DND-41 (cell line): ENCODE results near the gene PDIA6.

ENCODE experiments used
- ATAC-seq: fragments of 200-7000 bp; cut with Tn5 transposase; 3 replicates; pipeline ENCODE4 v1.9.1; 2021; ENCODE audit warnings: low read depth; ENCODE audit not compliant: insufficient read depth
- DNase-seq: peaks from one replicate; pipeline ENCODE4 v3.0.0-alpha.2; 2020
- H2AFZ ChIP-seq: 2 replicates; pipeline ENCODE4 v1.6.0; 2012; ENCODE audit warnings: low read depth, low read length
- H3K27ac ChIP-seq: 2 replicates; pipeline ENCODE4 v1.5.1; 2012; ENCODE audit warnings: low read length, inconsistent platforms
- H3K27me3 ChIP-seq: fragments of 200-600 bp; sonication (generic); 2 replicates; pipeline ENCODE4 v1.6.0; 2012; ENCODE audit warnings: low read length, mild to moderate bottlenecking, inconsistent platforms; ENCODE audit not compliant: insufficient read depth, poor library complexity
- H3K36me3 ChIP-seq: 2 replicates; pipeline ENCODE4 v1.5.1; 2012; ENCODE audit warnings: low read length, inconsistent platforms; ENCODE audit not compliant: insufficient read depth
- H3K4me1 ChIP-seq: 2 replicates; pipeline ENCODE4 v1.5.1; 2012; ENCODE audit warnings: mild to moderate bottlenecking, low read length; ENCODE audit not compliant: insufficient read depth
- H3K4me2 ChIP-seq: 2 replicates; pipeline ENCODE4 v1.6.0; 2012; ENCODE audit warnings: mild to moderate bottlenecking, moderate library complexity, low read length, inconsistent platforms; ENCODE audit not compliant: insufficient read depth
- H3K4me3 ChIP-seq, 2 experiments: fragments of 200-600 bp in 1 of 2; shearing (Covaris generic) in 1 of 2; 2 replicates each; pipeline ENCODE4 v1.5.1; 2012 to 2016; ENCODE audit warnings: inconsistent platforms in 2 of 2, low read length in 2 of 2, mild to moderate bottlenecking in 2 of 2, low read depth in 1 of 2, moderate library complexity in 1 of 2
- H3K79me2 ChIP-seq: 2 replicates; pipeline ENCODE4 v1.6.0; 2012; ENCODE audit warnings: low read length, inconsistent platforms; ENCODE audit not compliant: insufficient read depth
- H3K9ac ChIP-seq: 2 replicates; pipeline ENCODE4 v1.6.0; 2012; ENCODE audit warnings: low read depth, mild to moderate bottlenecking, inconsistent platforms, low read length, moderate library complexity
- H3K9me3 ChIP-seq: 2 replicates; pipeline ENCODE4 v1.5.1; 2012; ENCODE audit warnings: low read length, moderate library complexity, mild to moderate bottlenecking, inconsistent platforms; ENCODE audit not compliant: insufficient read depth, severe bottlenecking
- H4K20me1 ChIP-seq: 2 replicates; pipeline ENCODE4 v1.6.0; 2012; ENCODE audit warnings: low read length; ENCODE audit not compliant: insufficient read depth
- CTCF ChIP-seq: IDR thresholded peaks from 2 replicates; pipeline ENCODE4 v1.5.1; 2012; ENCODE audit warnings: borderline replicate concordance, low read length, moderate library complexity, mild to moderate bottlenecking; ENCODE audit not compliant: poor library complexity, severe bottlenecking; ENCODE audit errors: extremely low read depth
- EZH2 ChIP-seq: IDR thresholded peaks from 3 replicates; pipeline ENCODE4 v1.6.1; 2012; ENCODE audit warnings: borderline replicate concordance, low read depth, mild to moderate bottlenecking, moderate library complexity, low read length, inconsistent platforms; ENCODE audit not compliant: severe bottlenecking

The PDIA6 gene

GRCh38 chr2:10839813-10840212 lies 27.2 kb upstream of the PDIA6 start:
- TF ChIP-seq CTCF = no peak
- TF ChIP-seq EZH2 = no peak
- no peaks in the 10 kb centered on the region for H3K4me1 ChIP-seq
- H3K4me3 ChIP-seq = no peak overlapping the region
- H3K4me2 ChIP-seq = no peak overlapping the region
- ATAC-seq = peak; percentile 69
- H3K27me3 ChIP-seq = peaks cover 2% of the 10 kb centered on the region
- no peaks in the 10 kb centered on the region for H3K36me3 ChIP-seq
- no peak overlapping the region for H3K9ac ChIP-seq
- H3K9me3 ChIP-seq = peaks cover 13% of the 10 kb centered on the region
- H4K20me1 ChIP-seq = no peaks in the 10 kb centered on the region
- no peak overlapping the region for H2AFZ ChIP-seq
- peak; percentile 47 for DNase-seq
- H3K79me2 ChIP-seq = no peaks in the 10 kb centered on the region
- H3K27ac ChIP-seq = no peak overlapping the region

GRCh38 chr2:10838734-10839133 lies 26.1 kb upstream of the PDIA6 start:
- no peaks in the 10 kb centered on the region for H4K20me1 ChIP-seq
- no peaks in the 10 kb centered on the region for H3K4me1 ChIP-seq
- ATAC-seq (no peak), DNase-seq (no peak)
- no peak overlapping the region for H3K4me2 ChIP-seq
- H3K27ac ChIP-seq = no peak overlapping the region
- no peak for TF ChIP-seq EZH2
- no peak for TF ChIP-seq CTCF
- H2AFZ ChIP-seq = no peak overlapping the region
- H3K9ac ChIP-seq = no peak overlapping the region
- no peaks in the 10 kb centered on the region for H3K36me3 ChIP-seq
- H3K9me3 ChIP-seq = peaks cover 13% of the 10 kb centered on the region
- peaks cover 2% of the 10 kb centered on the region for H3K27me3 ChIP-seq
- H3K4me3 ChIP-seq = no peak overlapping the region
- H3K79me2 ChIP-seq = no peaks in the 10 kb centered on the region

- DNase-seq = no peak
- no peak overlapping the region for H3K4me3 ChIP-seq
- H4K20me1 ChIP-seq = no peaks in the 10 kb centered on the region
- H3K79me2 ChIP-seq = no peaks in the 10 kb centered on the region
- no peak for ATAC-seq
- no peak overlapping the region for H2AFZ ChIP-seq
- peaks cover 13% of the 10 kb centered on the region for H3K9me3 ChIP-seq
- H3K4me2 ChIP-seq = no peak overlapping the region
- no peak overlapping the region for H3K9ac ChIP-seq
- H3K36me3 ChIP-seq = no peaks in the 10 kb centered on the region
- TF ChIP-seq EZH2 = no peak
- no peak for TF ChIP-seq CTCF
- H3K27me3 ChIP-seq = peaks cover 2% of the 10 kb centered on the region
- H3K4me1 ChIP-seq = no peaks in the 10 kb centered on the region
- no peak overlapping the region for H3K27ac ChIP-seq
These were observed 25.0 kb upstream of the PDIA6 start for GRCh38 chr2:10837298-10838266.
